Heart left ventricle (tissue), 13 donors: Measurements from ENCODE around the gene PACSIN2.

Experiments
- CTCF ChIP-seq, 12 donors: fragments of 200-600 bp; sonication (generic) in 4 of 12; IDR thresholded peaks; one replicate each; pipeline versions ENCODE4 v1.5.0 to v1.8.0; 2018 to 2022; ENCODE audit warnings: antibody characterized with exemption in 12 of 12, mild to moderate bottlenecking in 5 of 12
- POLR2A ChIP-seq, 2 donors: fragments of 450-650 bp; IDR thresholded peaks; one replicate each; pipeline ENCODE4 v1.6.1; 2017; ENCODE audit warnings: antibody characterized with exemption in 2 of 2, mild to moderate bottlenecking in 2 of 2, moderate library complexity in 2 of 2
- donor health status: ischemic (EF 13 %, LVEDD 7.1; RV severe dilation, severe dysfunction).
- donor health status: DM: no; HTN: yes; CAD: no.
- donor health status: DM: no; HTN: no; CAD: no.
- donor health status: ischemic (EF 25% LVEDD 6.9; RV normal size, moderate dysfunction).
- donor health status: ischemic (EF 25% LVEDD 5.7; RV mildly dilated, moderate dysfunction).
- donor health status: ischemic (EF 35%, LVEDD 5.7; RV mildly dilated, moderate dysfunction).
- donor health status: nonischemic (EF 11% LVEDD 7.7; RV severe dilation, severe dysfunction).
- donor health status: DM: yes; HTN: yes; CAD: no.
- donor health status: PGD.
- donor health status: ischemic (EF 29% LVEDD 5.4; RV normal size, mild dysfunction).
- donor health status: nonischemic (EF 23%, LVEDD 6.1; RV moderate dilation, normal function).

GRCh38 chr22:42950281-42950680, 64.7 kb downstream of the PACSIN2 start:
- TF ChIP-seq CTCF (IDR thresholded peaks at IDR 0.05) (no peak), POLR2A (IDR thresholded peaks at IDR 0.05) (no peak)
